ENCODE results near the gene OCSTAMP. TPM values are rescaled to one million over a fixed set of nuclear protein-coding genes. Genes with fewer than 3 reads are reported as not detected.

Gene OCSTAMP
- total RNA-seq, 2 experiments from 2014 or later, result not detected

- Mint-ChIP-seq H3K36me3 (no peaks in the 10 kb centered on the region), H3K9me3 (no peaks in the 10 kb centered on the region), H3K27ac (no peak overlapping the region), H3K27me3 (peaks cover 15% of the 10 kb centered on the region), H3K4me1 (peaks cover 5% of the 10 kb centered on the region), H3K4me3 (no peak overlapping the region)
- no peak for DNase-seq
These were observed 28.3 kb upstream of the OCSTAMP start for GRCh38 chr20:46578745-46579144.

DNA sequence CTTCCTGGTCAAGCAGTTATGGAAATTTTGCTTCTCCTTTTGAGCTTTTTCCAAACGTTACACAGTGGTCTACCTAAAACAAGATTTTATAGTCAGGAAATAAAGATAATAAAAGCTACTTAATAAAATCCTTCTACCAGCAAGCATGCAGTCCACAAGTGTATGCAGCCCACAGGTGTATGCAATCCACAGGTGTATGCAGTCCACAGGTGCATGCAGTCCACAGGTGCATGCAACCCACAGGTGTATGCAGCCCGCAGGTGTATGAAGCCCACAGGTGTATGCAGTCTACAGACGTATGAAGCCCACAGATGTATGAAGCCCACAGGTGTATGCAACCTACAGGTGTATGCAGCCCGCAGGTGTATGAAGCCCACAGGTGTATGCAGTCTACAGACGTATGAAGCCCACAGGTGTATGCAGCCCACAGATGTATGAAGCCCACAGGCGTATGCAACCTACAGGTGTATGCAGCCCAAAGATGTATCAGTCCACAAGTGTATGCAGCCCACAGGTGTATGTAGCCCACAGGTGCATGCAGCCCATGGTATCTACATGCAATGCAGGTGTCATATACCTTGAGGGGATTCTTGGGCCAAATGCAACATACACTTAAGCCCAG lies 26.4 kb upstream of the OCSTAMP start:
- Mint-ChIP-seq H3K4me3 (no peak overlapping the region), H3K27me3 (peaks cover 18% of the 10 kb centered on the region), H3K9me3 (no peaks in the 10 kb centered on the region), H3K4me1 (peaks cover 5% of the 10 kb centered on the region), H3K27ac (no peak overlapping the region), H3K36me3 (no peaks in the 10 kb centered on the region)
- no peak for DNase-seq

DNA sequence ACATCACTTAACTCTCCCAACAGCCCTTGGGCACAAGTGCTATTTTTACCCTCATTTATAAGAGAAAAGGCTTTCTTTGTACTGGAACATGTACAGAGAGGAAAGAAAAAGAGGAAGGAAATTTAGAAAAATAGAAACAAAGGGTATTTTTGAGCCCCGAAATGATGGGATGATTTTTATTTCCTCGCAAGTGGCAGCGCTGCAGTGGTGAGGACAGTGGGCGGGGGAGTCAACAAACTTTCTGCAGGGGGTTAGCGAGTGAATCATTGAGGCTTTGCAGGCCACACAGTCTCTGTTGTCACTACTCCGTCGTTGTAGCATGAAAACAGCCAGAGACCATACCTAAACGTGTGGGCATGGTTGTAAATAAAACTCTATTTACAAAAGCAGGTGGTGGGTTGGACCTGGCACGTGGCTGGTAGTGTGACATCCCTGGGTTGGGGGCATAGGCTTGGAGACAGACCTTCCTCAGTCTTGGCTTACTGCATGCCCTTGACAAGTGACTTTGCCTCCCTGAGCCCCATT lies 25.5 kb upstream of the OCSTAMP start:
- DNase-seq, result no peak
- H3K36me3 Mint-ChIP-seq, result no peaks in the 10 kb centered on the region
- peaks cover 23% of the 10 kb centered on the region for H3K27me3 Mint-ChIP-seq
- no peak overlapping the region for H3K27ac Mint-ChIP-seq
- no peaks in the 10 kb centered on the region for H3K9me3 Mint-ChIP-seq
- H3K4me3 Mint-ChIP-seq, result no peak overlapping the region
- peaks cover 5% of the 10 kb centered on the region for H3K4me1 Mint-ChIP-seq

DNA sequence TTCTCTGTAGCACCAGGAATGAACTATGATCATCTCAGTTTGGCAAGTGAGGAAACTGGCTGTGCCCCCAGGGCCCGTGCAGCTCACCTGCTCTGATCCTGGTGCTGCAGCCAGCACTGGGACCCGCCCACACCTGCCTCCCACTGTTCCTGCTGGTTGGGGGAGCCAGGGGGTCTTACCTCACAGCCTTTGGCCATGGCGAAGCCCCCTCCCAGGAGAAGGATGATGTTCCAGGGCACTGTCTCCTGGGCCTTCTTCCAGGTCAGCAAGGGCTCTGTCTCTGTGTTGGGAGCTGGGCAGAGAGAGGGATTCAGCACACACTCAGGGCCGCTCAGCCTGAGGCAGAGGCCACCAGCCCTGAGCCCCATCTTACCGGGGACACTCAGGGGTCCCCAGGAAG lies 24.9 kb upstream of the OCSTAMP start:
- H3K4me1 Mint-ChIP-seq, result peaks cover 5% of the 10 kb centered on the region
- DNase-seq, result no peak
- no peak overlapping the region for H3K4me3 Mint-ChIP-seq
- no peaks in the 10 kb centered on the region for H3K9me3 Mint-ChIP-seq
- H3K27me3 Mint-ChIP-seq, result peaks cover 27% of the 10 kb centered on the region
- H3K27ac Mint-ChIP-seq, result no peak overlapping the region
- no peaks in the 10 kb centered on the region for H3K36me3 Mint-ChIP-seq

DNA sequence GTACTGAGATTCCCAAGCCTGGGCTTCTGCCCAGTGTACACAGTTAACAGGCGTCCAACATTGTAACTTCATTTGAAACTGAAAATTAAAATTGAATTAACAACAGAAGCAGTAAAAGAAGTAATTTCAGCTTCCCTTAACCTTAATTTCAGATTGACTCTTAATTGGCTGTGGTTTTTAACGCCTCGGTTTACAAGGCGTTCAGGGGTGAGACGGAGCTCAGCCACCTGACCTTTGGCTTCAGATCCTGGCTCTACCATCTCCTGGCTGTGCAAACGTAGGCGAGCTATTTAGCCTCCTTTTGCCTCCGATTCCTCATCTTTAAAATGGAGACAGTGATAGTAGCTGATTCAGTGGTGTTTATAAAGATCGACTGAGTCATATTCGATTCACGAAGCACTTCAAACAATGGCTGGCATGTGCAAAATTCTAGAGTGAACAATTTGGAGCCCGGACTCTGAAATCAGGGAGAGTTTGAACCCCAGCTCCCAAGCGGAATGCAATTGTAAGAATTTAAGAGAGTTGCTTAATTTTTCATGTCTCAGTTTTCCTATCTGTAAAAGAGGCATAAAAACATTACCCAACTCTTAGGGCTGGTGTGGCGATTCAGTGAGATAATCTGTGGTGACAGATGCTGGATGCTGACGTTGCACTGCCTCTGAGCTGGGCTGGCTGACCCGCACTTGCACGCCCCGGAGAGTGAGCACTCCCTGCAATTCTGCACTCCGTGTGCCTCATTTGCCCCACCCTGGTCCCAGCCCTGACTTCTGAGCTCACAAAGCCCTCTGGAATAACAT lies 23.5 kb upstream of the OCSTAMP start:
- no peaks in the 10 kb centered on the region for H3K36me3 Mint-ChIP-seq
- peaks cover 27% of the 10 kb centered on the region for H3K27me3 Mint-ChIP-seq
- H3K4me3 Mint-ChIP-seq, result no peak overlapping the region
- H3K9me3 Mint-ChIP-seq, result no peaks in the 10 kb centered on the region
- peaks cover 5% of the 10 kb centered on the region for H3K4me1 Mint-ChIP-seq
- no peak overlapping the region for H3K27ac Mint-ChIP-seq
- DNase-seq, result no peak

GRCh38 chr20:46573234-46573633 lies 22.8 kb upstream of the OCSTAMP start:
- DNase-seq, result no peak
- peaks cover 23% of the 10 kb centered on the region for H3K27me3 Mint-ChIP-seq
- H3K4me1 Mint-ChIP-seq, result peaks cover 5% of the 10 kb centered on the region
- no peak overlapping the region for H3K27ac Mint-ChIP-seq
- no peaks in the 10 kb centered on the region for H3K9me3 Mint-ChIP-seq
- no peaks in the 10 kb centered on the region for H3K36me3 Mint-ChIP-seq
- H3K4me3 Mint-ChIP-seq, result no peak overlapping the region

DNA sequence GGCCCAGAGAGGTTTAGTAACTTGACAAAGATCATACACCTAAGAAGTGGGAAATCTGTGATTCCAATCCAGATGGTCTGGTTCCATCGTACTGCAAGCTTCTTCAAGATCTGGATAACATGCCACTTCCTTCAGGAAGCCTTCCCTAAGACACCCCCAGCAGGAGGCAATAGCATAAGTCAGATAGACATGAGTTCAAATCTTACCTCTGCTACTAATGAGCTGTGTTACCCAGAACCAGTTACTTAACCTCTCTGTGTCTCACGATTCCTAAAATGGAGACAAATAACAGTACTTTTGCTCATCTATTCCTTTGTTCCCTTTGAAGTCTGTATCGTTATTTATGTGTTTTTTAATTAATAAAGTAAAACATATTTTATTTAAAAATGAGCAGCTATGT lies 22.3 kb upstream of the OCSTAMP start:
- no peak overlapping the region for H3K27ac Mint-ChIP-seq
- DNase-seq, result no peak
- H3K9me3 Mint-ChIP-seq, result no peaks in the 10 kb centered on the region
- H3K4me1 Mint-ChIP-seq, result peaks cover 5% of the 10 kb centered on the region
- peaks cover 23% of the 10 kb centered on the region for H3K27me3 Mint-ChIP-seq
- H3K4me3 Mint-ChIP-seq, result no peak overlapping the region
- H3K36me3 Mint-ChIP-seq, result no peaks in the 10 kb centered on the region

DNA sequence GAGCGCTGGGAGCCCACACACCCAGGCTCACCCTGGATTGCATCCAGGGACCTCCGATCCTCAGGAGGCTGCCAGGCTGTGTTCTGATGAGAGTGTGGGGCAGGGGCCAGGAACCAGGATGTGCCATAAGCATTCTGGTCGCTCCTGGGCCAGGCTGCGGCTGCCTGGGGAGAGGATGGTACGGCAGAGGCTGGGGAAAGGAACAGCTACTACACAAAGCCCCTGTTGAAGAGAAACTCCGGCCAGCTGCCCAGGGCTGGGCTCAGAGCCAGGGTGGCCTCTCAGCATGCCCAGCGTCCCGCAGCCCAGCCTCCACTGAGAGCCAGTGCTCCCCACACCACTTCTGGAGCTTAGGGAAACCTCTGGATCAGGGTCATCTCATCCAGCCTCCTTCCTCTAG lies 21.7 kb upstream of the OCSTAMP start:
- Mint-ChIP-seq H3K27ac (no peak overlapping the region), H3K4me1 (peaks cover 5% of the 10 kb centered on the region)

GRCh38 chr20:46571418-46571817 lies 21.0 kb upstream of the OCSTAMP start:
- H3K36me3 Mint-ChIP-seq, result no peaks in the 10 kb centered on the region
- no peak overlapping the region for H3K4me3 Mint-ChIP-seq
- H3K27ac Mint-ChIP-seq, result no peak overlapping the region
- no peaks in the 10 kb centered on the region for H3K9me3 Mint-ChIP-seq
- no peak for DNase-seq
- peaks cover 28% of the 10 kb centered on the region for H3K27me3 Mint-ChIP-seq
- H3K4me1 Mint-ChIP-seq, result peaks cover 5% of the 10 kb centered on the region

More for the DNA sequence above, 21.7 kb upstream of the OCSTAMP start:
- no peaks in the 10 kb centered on the region for H3K9me3 Mint-ChIP-seq
- no peak for DNase-seq
- no peaks in the 10 kb centered on the region for H3K36me3 Mint-ChIP-seq
- peaks cover 29% of the 10 kb centered on the region for H3K27me3 Mint-ChIP-seq
- no peak overlapping the region for H3K4me3 Mint-ChIP-seq

- H3K27me3 Mint-ChIP-seq, result peaks cover 25% of the 10 kb centered on the region
- H3K36me3 Mint-ChIP-seq, result no peaks in the 10 kb centered on the region
- DNase-seq, result no peak
- H3K4me1 Mint-ChIP-seq, result peaks cover 2% of the 10 kb centered on the region
- H3K4me3 Mint-ChIP-seq, result no peak overlapping the region
- H3K27ac Mint-ChIP-seq, result no peak overlapping the region
- H3K9me3 Mint-ChIP-seq, result no peaks in the 10 kb centered on the region
These were observed 20.5 kb upstream of the OCSTAMP start for GRCh38 chr20:46570956-46571355.

- Mint-ChIP-seq H3K9me3 (no peaks in the 10 kb centered on the region), H3K27me3 (peaks cover 25% of the 10 kb centered on the region), H3K36me3 (no peaks in the 10 kb centered on the region), H3K4me3 (no peak overlapping the region), H3K4me1 (no peaks in the 10 kb centered on the region), H3K27ac (no peak overlapping the region)
- no peak for DNase-seq
These were observed 19.5 kb upstream of the OCSTAMP start for GRCh38 chr20:46569961-46570360.

GRCh38 chr20:46568570-46569129 lies 18.2 kb upstream of the OCSTAMP start:
- Mint-ChIP-seq H3K9me3 (no peaks in the 10 kb centered on the region), H3K4me1 (no peaks in the 10 kb centered on the region), H3K4me3 (no peak overlapping the region), H3K36me3 (no peaks in the 10 kb centered on the region), H3K27ac (no peak overlapping the region), H3K27me3 (peaks cover 20% of the 10 kb centered on the region)
- no peak for DNase-seq

- Mint-ChIP-seq H3K27me3 (peaks cover 10% of the 10 kb centered on the region), H3K4me3 (no peak overlapping the region), H3K4me1 (no peaks in the 10 kb centered on the region), H3K36me3 (no peaks in the 10 kb centered on the region), H3K9me3 (no peaks in the 10 kb centered on the region), H3K27ac (no peak overlapping the region)
- DNase-seq, result no peak
These were observed 15.7 kb upstream of the OCSTAMP start for GRCh38 chr20:46566125-46566524.

DNA sequence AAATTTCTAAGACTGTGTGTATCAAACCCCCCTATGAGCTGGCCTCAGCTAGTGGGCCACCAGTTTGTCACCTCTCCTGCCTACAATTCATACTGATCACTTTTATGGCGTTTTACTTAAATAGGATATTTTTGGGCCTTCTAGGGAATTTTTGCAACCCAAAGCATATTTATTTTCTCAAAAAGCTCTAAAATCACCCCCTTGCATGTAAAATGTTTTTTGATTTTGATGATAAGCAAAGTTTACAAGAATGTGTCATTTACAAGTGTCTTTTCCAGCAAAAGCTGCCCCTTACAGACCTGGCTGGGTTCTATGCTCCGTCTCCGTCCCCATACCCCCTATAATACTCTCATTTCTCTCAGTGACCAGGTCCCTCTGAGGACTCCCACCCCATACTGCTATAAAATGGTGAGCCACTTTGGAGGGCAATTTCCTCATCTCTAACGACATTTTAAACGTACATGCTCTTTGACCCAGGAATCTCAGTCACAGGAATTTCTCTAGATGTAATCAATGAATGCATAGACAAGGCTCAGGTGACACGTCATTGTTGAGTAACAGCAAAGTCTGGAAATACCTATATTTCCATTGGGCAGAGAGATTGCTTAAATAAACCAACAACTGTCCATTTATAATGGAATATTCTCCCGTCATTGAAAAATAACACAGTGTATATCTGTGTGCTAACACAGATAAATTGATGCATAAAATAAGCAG lies 13.9 kb upstream of the OCSTAMP start:
- no peak for DNase-seq
- Mint-ChIP-seq H3K4me3 (no peak overlapping the region), H3K27me3 (peaks cover 5% of the 10 kb centered on the region), H3K9me3 (no peaks in the 10 kb centered on the region), H3K27ac (no peak overlapping the region), H3K4me1 (peaks cover 3% of the 10 kb centered on the region), H3K36me3 (no peaks in the 10 kb centered on the region)

DNA sequence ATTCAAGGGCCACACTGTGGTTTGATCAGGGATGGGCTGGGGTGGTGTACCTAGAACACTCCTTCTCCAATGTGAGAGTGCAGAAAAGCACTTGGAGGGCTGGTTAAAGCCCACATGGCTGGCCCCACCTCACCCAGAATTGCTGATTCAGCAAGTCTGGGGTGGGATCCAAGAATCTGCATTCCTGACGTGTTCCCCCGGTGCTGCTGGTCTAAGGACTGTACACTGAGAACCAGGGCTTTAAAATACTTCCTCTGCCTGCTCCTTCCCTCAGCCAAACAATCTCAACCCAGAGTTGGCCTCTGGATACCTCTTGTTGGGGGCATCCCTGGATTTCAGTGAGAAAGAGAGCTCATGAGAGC lies 13.4 kb upstream of the OCSTAMP start:
- Mint-ChIP-seq H3K4me1 (peaks cover 3% of the 10 kb centered on the region), H3K4me3 (no peak overlapping the region), H3K27me3 (peaks cover 5% of the 10 kb centered on the region), H3K9me3 (no peaks in the 10 kb centered on the region), H3K27ac (no peak overlapping the region), H3K36me3 (no peaks in the 10 kb centered on the region)
- DNase-seq, result no peak
